ENCODE data around the gene CXCR4.
"Not testable (repeated sequence)": the region's sequence is repeated elsewhere in the genome, so short reads cannot be mapped to it uniquely, and the experiment has no call there.

The CXCR4 gene

GRCh38 chr2:136113209-136113971 is 4.6 kb downstream of the CXCR4 start:
- DNase-seq = no peak

- DNase-seq = peak; percentile 36
Measured at GRCh38 chr2:136112317-136113208, 5.4 kb downstream of the CXCR4 start.

- DNase-seq = no peak
Measured at GRCh38 chr2:136111711-136112110, 6.2 kb downstream of the CXCR4 start.

GRCh38 chr2:136110526-136110925 is 7.4 kb downstream of the CXCR4 start:
- no peak for DNase-seq

- DNase-seq = peak; percentile 57
Measured at GRCh38 chr2:136108463-136108862, 9.5 kb downstream of the CXCR4 start.

- no peak for DNase-seq
Measured at GRCh38 chr2:136107051-136108033, 10.6 kb downstream of the CXCR4 start.

GRCh38 chr2:136106505-136106904 is 11.4 kb downstream of the CXCR4 start:
- no peak for DNase-seq

- DNase-seq = no peak
Measured at GRCh38 chr2:136104977-136105376, 13.0 kb downstream of the CXCR4 start.

- DNase-seq = no peak
Measured at GRCh38 chr2:136101042-136101441, 16.9 kb downstream of the CXCR4 start.

GRCh38 chr2:136098441-136098840 is 19.5 kb downstream of the CXCR4 start:
- no peak for DNase-seq

- DNase-seq = peak; percentile 59
Measured at GRCh38 chr2:136093583-136093982, 24.4 kb downstream of the CXCR4 start.

- DNase-seq = no peak
Measured at GRCh38 chr2:136091899-136092298, 26.1 kb downstream of the CXCR4 start.

- DNase-seq = not testable (repeated sequence)
Measured at GRCh38 chr2:136087901-136088460, 30.0 kb downstream of the CXCR4 start.

- DNase-seq = no peak
Measured at GRCh38 chr2:136086253-136087016, 31.5 kb downstream of the CXCR4 start.

- no peak for DNase-seq
Measured at GRCh38 chr2:136085453-136086209, 32.3 kb downstream of the CXCR4 start.

GRCh38 chr2:136081582-136082210 is 36.3 kb downstream of the CXCR4 start:
- no peak for DNase-seq

- no peak for DNase-seq
Measured at GRCh38 chr2:136080114-136080513, 37.8 kb downstream of the CXCR4 start.

GRCh38 chr2:136077107-136077506 is 40.8 kb downstream of the CXCR4 start:
- no peak for DNase-seq

GRCh38 chr2:136075476-136075875 is 42.5 kb downstream of the CXCR4 start:
- peak; percentile 37 for DNase-seq

GRCh38 chr2:136072621-136073020 is 45.3 kb downstream of the CXCR4 start:
- no peak for DNase-seq

All from eye (tissue), 1 donor.